GM20000 (cell line): ENCODE results near the gene HRC.

Source experiments
- DNase-seq: peaks from one replicate; pipeline ENCODE4 v3.0.0; 2012; ENCODE audit warnings: low spot score
- TF ChIP-seq, protein P1 (sequence below): IDR thresholded peaks from 2 replicates; pipeline ENCODE4 v1.5.1; 2012; ENCODE audit warnings: mild to moderate bottlenecking, control low read depth; ENCODE audit errors: extremely low read depth, missing control alignments

Gene HRC

DNA sequence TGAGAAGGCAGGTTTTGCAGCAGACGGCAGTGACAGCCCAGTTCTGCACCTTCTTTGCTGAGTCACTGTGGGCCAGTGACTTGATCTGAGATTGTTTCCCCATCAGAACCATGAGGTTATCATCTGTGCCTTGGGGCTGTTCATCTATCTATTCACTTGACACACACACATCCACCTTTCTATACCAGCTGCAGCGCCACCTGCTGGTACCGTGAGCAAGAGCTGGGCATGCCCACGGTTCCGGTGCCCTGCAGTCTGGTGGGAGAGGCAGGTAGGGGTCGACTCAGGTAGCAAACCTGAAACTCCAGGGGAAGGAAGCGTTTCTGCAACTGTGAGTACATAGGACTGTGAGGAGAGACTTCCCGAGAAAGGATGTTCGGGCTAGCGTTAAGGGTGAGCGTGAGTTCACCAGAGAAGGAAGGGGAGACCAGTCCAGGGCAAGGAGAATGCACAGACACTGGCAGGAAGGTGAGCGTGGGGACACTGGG lies 48.5 kb downstream of the HRC start:
- peak; percentile 63 for DNase-seq
- TF ChIP-seq, protein P1, sequence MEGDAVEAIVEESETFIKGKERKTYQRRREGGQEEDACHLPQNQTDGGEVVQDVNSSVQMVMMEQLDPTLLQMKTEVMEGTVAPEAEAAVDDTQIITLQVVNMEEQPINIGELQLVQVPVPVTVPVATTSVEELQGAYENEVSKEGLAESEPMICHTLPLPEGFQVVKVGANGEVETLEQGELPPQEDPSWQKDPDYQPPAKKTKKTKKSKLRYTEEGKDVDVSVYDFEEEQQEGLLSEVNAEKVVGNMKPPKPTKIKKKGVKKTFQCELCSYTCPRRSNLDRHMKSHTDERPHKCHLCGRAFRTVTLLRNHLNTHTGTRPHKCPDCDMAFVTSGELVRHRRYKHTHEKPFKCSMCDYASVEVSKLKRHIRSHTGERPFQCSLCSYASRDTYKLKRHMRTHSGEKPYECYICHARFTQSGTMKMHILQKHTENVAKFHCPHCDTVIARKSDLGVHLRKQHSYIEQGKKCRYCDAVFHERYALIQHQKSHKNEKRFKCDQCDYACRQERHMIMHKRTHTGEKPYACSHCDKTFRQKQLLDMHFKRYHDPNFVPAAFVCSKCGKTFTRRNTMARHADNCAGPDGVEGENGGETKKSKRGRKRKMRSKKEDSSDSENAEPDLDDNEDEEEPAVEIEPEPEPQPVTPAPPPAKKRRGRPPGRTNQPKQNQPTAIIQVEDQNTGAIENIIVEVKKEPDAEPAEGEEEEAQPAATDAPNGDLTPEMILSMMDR = peak; percentile 48

DNA sequence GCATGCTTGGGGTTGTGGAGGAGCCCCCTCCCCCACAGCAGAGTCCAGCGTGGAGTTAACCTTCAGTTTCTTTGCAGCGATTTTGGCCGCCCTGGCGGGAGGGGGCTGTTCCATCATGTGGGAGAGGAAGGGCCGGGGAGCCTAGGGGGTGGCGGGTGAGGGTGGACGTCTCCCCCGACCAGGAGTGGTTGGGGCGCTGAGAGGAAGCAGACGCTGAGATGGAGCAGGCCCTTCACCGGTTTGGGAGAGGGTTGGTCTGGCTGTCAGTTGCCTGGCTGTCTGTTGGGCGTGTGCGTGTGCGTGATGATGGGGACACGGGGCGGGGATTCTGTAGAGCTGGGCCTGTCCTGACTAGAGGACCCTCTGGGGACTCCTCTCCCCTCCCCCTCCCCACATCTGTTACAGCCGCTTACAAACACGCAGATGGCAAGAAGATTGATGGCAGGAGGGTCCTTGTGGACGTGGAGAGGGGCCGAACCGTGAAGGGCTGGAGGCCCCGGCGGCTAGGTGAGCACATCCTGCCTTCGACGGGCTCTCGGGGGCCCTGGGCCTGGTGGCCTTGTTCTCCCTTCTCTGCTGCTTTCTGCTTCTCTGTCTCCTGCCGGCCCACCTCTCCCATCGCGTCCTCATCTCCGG lies 50.8 kb downstream of the HRC start:
- TF ChIP-seq, protein P1 = no peak
- peak; percentile 18 for DNase-seq

DNA sequence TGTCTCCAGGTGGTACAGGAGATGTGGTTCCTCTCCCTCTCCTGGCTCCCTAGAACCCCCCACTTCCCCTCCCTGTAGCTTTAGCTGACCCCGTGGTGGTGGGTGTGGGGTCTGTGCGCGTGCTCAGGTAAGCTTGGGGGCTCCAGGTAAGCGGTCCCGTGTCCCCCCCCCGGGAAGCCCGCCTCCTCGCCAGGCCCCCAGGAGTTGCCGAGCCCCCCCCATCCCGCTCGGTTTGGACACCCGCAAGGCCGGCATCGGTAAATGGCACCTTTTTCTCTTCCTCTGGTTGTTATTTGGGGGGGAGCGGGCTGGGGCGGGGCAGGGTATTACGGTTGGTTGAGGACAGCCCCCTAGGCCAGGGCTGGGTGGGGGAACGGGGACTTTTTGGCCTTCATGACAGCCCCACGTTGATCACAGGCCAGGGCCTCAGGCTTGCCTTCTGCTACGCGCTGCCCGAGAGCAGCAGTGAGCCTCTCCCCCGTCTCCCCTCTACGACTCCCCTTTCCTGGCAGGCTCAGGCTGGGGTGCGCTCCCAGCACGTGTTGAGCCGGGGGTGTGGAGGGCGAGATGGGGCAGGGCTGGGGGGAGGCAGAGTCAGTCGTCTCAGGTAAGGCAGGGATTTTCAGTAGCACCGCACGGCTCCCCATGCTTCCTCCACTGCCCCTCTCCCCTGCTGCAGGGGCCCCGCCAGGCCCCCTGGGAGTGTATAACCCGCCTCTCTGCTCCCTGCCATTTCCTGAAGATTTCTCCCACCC lies 51.7 kb downstream of the HRC start:
- DNase-seq = no peak

DNA sequence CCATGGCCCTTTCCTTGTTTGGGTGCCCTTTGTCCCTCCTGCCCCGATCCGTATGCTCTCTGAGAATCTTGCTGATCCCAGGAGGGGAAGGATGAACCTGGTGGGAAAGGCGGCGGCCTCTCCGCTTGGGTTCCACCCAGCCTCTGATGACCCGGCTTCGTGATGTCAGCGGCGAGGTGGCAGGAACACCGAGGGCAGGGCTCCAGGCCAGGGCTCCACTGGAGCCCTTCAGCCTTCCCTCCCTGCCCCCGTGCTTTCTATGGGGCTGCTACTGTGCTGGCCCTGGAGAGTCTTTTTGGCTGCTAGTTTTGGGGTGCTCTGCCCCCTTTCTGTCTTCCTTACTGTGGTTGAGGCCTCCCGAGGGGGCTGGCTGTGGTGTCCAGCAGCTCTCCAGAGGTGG lies 52.9 kb downstream of the HRC start:
- DNase-seq = no peak
- TF ChIP-seq, protein P1 = no peak

More for the DNA sequence above, 51.7 kb downstream of the HRC start:
- TF ChIP-seq, protein P1 = no peak
